ENCODE data around the gene CNTN4. TPM values are rescaled to one million over a fixed set of nuclear protein-coding genes. Genes with fewer than 3 reads are reported as not detected.

Gene CNTN4
- total RNA-seq, 1 donor from 2014 or later: 37.5 TPM

- H3K27me3 ChIP-seq: no peaks in the 10 kb centered on the region
- TF ChIP-seq CTCF (IDR thresholded peaks at IDR 0.05): no peak
- no peaks in the 10 kb centered on the region for H3K36me3 ChIP-seq
- H3K27ac ChIP-seq: no peak overlapping the region
- H3K4me1 ChIP-seq: no peaks in the 10 kb centered on the region
- intact Hi-C loops (cut with DNase I): no loop called here
- DNase-seq (ENCODE audit: low spot score in 2 of 2): no peak
- no peak overlapping the region for H3K4me3 ChIP-seq
- no peaks in the 10 kb centered on the region for H3K9me3 ChIP-seq
Measured at GRCh38 chr3:3087716-3088465, 989.2 kb downstream of the CNTN4 start.

- no peak overlapping the region for H3K27ac ChIP-seq
- H3K4me1 ChIP-seq: no peaks in the 10 kb centered on the region
- H3K36me3 ChIP-seq: no peaks in the 10 kb centered on the region
- no peaks in the 10 kb centered on the region for H3K27me3 ChIP-seq
- H3K9me3 ChIP-seq: no peaks in the 10 kb centered on the region
- no peak for DNase-seq (ENCODE audit: low spot score in 2 of 2)
- TF ChIP-seq CTCF (IDR thresholded peaks at IDR 0.05): no peak
- no peak overlapping the region for H3K4me3 ChIP-seq
- intact Hi-C loops (cut with DNase I): no loop called here
Measured at GRCh38 chr3:3089017-3089416, 990.4 kb downstream of the CNTN4 start.

- intact Hi-C loops (cut with DNase I): no loop called here
- H3K27me3 ChIP-seq: no peaks in the 10 kb centered on the region
- no peaks in the 10 kb centered on the region for H3K9me3 ChIP-seq
- no peak overlapping the region for H3K4me3 ChIP-seq
- TF ChIP-seq CTCF (IDR thresholded peaks at IDR 0.05): no peak
- H3K27ac ChIP-seq: no peak overlapping the region
- no peak for DNase-seq (ENCODE audit: low spot score in 2 of 2)
- no peaks in the 10 kb centered on the region for H3K4me1 ChIP-seq
- no peaks in the 10 kb centered on the region for H3K36me3 ChIP-seq
Measured at GRCh38 chr3:3097958-3098357, 999.3 kb downstream of the CNTN4 start.

GRCh38 chr3:3101660-3102458 is 1003.2 kb downstream of the CNTN4 start:
- TF ChIP-seq CTCF (IDR thresholded peaks at IDR 0.05): no peak
- H3K9me3 ChIP-seq: no peaks in the 10 kb centered on the region
- no peak overlapping the region for H3K4me3 ChIP-seq
- intact Hi-C loops (cut with DNase I): no loop called here
- H3K27me3 ChIP-seq: no peaks in the 10 kb centered on the region
- no peak overlapping the region for H3K27ac ChIP-seq
- no peaks in the 10 kb centered on the region for H3K4me1 ChIP-seq
- no peaks in the 10 kb centered on the region for H3K36me3 ChIP-seq
- no peak for DNase-seq (ENCODE audit: low spot score in 2 of 2)

GRCh38 chr3:3102751-3103150 is 1004.1 kb downstream of the CNTN4 start:
- Histone ChIP-seq H3K36me3 (no peaks in the 10 kb centered on the region), H3K9me3 (no peaks in the 10 kb centered on the region), H3K4me3 (no peak overlapping the region), H3K27me3 (no peaks in the 10 kb centered on the region), H3K4me1 (no peaks in the 10 kb centered on the region), H3K27ac (no peak overlapping the region)
- intact Hi-C loops (cut with DNase I): no loop called here
- no peak for TF ChIP-seq CTCF (IDR thresholded peaks at IDR 0.05)
- DNase-seq (ENCODE audit: low spot score in 2 of 2): no peak
